Small intestine (tissue), 7 donors: ENCODE measurements around the gene PLPPR4. TPM values are rescaled to one million over a fixed set of nuclear protein-coding genes. Genes with fewer than 3 reads are reported as not detected.

Experiments used
- DNase-seq, 2 donors: peaks; one replicate each; pipeline versions ENCODE4 v3.0.0 to v3.0.0-alpha.2; 2013
- FAIRE-seq: peaks from 2 replicates; lab custom pipeline; 2012; peaks lifted over from hg19 to GRCh38; lab: Jason Lieb, UNC
- H3K27ac ChIP-seq, 3 donors: one replicate each; pipeline ENCODE4 v1.5.1; 2013; ENCODE audit warnings: low read length in 2 of 3, mild to moderate bottlenecking in 2 of 3, control low read depth in 1 of 3, inconsistent platforms in 1 of 3, low read depth in 1 of 3, moderate library complexity in 1 of 3
- H3K27me3 ChIP-seq, 3 donors: one replicate each; pipeline ENCODE4 v1.6.1; 2013; ENCODE audit warnings: low read length in 3 of 3, inconsistent platforms in 1 of 3; ENCODE audit not compliant: control insufficient read depth in 3 of 3, insufficient read depth in 3 of 3
- H3K36me3 ChIP-seq, 3 donors: one replicate each; pipeline ENCODE4 v1.6.1; 2013; ENCODE audit warnings: low read length in 3 of 3, inconsistent platforms in 1 of 3, low read depth in 1 of 3, mild to moderate bottlenecking in 1 of 3, moderate library complexity in 1 of 3; ENCODE audit not compliant: control insufficient read depth in 3 of 3, insufficient read depth in 2 of 3
- H3K4me1 ChIP-seq, 3 donors: one replicate each; pipeline ENCODE4 v1.6.1; 2013; ENCODE audit warnings: low read length in 2 of 3, inconsistent platforms in 1 of 3, low read depth in 1 of 3, mild to moderate bottlenecking in 1 of 3, moderate library complexity in 1 of 3; ENCODE audit not compliant: control insufficient read depth in 3 of 3, insufficient read depth in 2 of 3
- H3K4me3 ChIP-seq, 3 donors: one replicate each; pipeline ENCODE4 v1.5.1; 2013; ENCODE audit warnings: low read length in 3 of 3, control low read depth in 1 of 3, inconsistent platforms in 1 of 3, low read depth in 1 of 3, mild to moderate bottlenecking in 1 of 3, moderate library complexity in 1 of 3
- H3K9me3 ChIP-seq, 2 donors: one replicate each; pipeline ENCODE4 v1.6.1; 2013; ENCODE audit warnings: low read depth in 1 of 2, low read length in 1 of 2; ENCODE audit not compliant: control insufficient read depth in 2 of 2, insufficient read depth in 1 of 2
- WGBS, 3 donors: extraction: QIAGEN DNeasy Blood & Tissue Kit; methylation state at CpG; one replicate each; pipeline ENCODE4 v1.1.7; 2013; 5-methylcytosine and 5-hydroxymethylcytosine counted together
- polyA plus RNA-seq, 4 donors: library from polyadenylated mRNA; stranded (reverse) in 3 of 4; unstranded in 1 of 4; fragments of 200-250 nt in 3 of 4; fragments of 120-200 nt in 1 of 4; gene quantifications; one replicate each; pipeline versions ENCODE4 v1.2.1 to v1.2.3, GENCODE V29; 2013
- donor health status: healthy with polysubstance abuse.
- donor health status: control.
- donor health status: control.
- donor health status: Bipolar disorder and iron deficiency.
- donor health status: healthy.

The PLPPR4 gene
- polyA plus RNA-seq, 4 donors, result 0.41 to 0.57 TPM; not detected in 2

DNA sequence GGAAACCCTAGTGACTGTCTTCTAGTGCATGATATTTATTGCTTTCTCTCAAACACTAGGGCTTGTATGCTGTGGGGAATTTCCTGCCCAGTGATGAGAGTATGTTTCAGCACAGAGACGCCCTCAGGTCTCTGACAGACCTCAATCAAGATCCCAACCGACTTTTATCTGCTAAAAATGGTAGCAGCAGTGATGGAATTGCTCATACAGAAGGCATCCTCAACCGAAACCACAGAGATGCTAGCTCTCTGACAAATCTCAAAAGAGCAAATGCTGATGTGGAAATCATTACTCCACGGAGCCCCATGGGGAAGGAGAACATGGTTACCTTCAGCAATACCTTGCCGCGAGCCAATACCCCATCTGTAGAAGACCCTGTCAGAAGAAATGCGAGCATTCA lies 41.3 kb downstream of the PLPPR4 start:
- Histone ChIP-seq H3K27me3 (no peaks in the 10 kb centered on the region), H3K4me1 (no peaks in the 10 kb centered on the region), H3K27ac (no peak overlapping the region), H3K4me3 (no peak overlapping the region), H3K36me3 (no peaks in the 10 kb centered on the region), H3K9me3 (no peaks in the 10 kb centered on the region)
- DNase-seq (no peak), FAIRE-seq (no peak)
- 72 to 87% (median 81%) methylated on average over 7 of the region's 7 CpGs for WGBS, 3 donors

DNA sequence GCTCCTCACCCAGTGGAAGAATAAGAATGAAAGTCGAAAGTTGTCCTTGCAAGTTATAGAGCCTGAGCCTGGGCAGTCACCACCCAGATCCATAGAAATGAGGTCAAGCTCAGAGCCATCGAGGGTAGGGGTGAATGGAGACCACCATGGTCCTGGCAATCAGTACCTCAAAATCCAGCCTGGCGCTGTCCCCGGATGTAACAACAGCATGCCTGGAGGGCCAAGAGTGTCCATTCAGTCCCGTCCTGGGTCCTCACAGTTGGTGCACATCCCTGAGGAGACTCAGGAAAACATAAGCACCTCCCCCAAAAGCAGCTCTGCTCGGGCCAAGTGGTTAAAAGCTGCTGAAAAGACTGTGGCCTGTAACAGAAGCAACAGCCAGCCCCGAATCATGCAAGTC lies 41.8 kb downstream of the PLPPR4 start:
- FAIRE-seq (no peak), DNase-seq (no peak)
- Histone ChIP-seq H3K27ac (no peak overlapping the region), H3K27me3 (no peaks in the 10 kb centered on the region), H3K9me3 (no peaks in the 10 kb centered on the region), H3K36me3 (no peaks in the 10 kb centered on the region), H3K4me3 (no peak overlapping the region), H3K4me1 (no peaks in the 10 kb centered on the region)
- 74 to 83% (median 76%) methylated on average over 7 of the region's 7 CpGs for WGBS, 3 donors

DNA sequence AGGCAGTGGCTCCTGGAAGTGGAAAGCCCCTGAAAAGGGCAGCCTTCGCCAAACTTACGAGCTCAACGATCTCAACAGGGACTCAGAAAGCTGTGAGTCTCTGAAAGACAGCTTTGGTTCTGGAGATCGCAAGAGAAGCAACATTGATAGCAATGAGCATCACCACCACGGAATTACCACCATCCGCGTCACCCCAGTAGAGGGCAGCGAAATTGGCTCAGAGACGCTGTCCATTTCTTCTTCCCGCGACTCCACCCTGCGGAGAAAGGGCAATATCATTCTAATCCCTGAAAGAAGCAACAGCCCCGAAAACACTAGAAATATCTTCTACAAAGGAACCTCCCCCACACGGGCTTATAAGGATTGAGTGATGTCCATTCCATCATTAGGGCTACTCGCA lies 42.4 kb downstream of the PLPPR4 start:
- WGBS, 3 donors, result 86 to 92% (median 91%) methylated on average over 15 of the region's 15 CpGs
- no peak for FAIRE-seq

DNA sequence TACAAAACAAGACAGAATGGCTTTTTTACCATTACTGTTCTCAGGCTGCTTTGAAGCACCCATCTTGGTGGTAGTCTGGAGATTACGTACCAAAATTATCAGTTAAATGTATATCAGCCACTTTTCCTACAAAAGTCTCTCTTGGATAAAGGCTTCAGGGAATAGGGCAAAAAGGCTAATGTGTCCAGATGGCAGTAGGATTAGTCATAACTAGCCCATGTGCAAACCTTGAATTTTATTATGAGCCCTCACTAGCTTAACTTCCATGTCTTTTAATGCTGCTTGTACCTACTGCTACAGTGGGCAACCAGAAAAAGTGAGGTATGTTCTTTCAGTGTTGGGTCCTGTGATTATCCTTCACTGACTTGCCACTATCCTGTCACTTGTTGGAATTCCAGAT lies 51.0 kb downstream of the PLPPR4 start:
- no peaks in the 10 kb centered on the region for H3K27me3 ChIP-seq
- no peak for FAIRE-seq
- no peak overlapping the region for H3K4me3 ChIP-seq
- H3K27ac ChIP-seq, result no peak overlapping the region
- no peaks in the 10 kb centered on the region for H3K4me1 ChIP-seq
- no peak for DNase-seq
- no peaks in the 10 kb centered on the region for H3K9me3 ChIP-seq
- no peaks in the 10 kb centered on the region for H3K36me3 ChIP-seq
- WGBS, 3 donors, result 88 to 95% (median 94%) methylated on average over 1 of the region's 1 CpG

More for the DNA sequence above, 42.4 kb downstream of the PLPPR4 start:
- no peak for DNase-seq
- no peaks in the 10 kb centered on the region for H3K9me3 ChIP-seq
- H3K4me3 ChIP-seq, result no peak overlapping the region
- H3K27ac ChIP-seq, result no peak overlapping the region
- no peaks in the 10 kb centered on the region for H3K36me3 ChIP-seq
- H3K4me1 ChIP-seq, result no peaks in the 10 kb centered on the region
- no peaks in the 10 kb centered on the region for H3K27me3 ChIP-seq

DNA sequence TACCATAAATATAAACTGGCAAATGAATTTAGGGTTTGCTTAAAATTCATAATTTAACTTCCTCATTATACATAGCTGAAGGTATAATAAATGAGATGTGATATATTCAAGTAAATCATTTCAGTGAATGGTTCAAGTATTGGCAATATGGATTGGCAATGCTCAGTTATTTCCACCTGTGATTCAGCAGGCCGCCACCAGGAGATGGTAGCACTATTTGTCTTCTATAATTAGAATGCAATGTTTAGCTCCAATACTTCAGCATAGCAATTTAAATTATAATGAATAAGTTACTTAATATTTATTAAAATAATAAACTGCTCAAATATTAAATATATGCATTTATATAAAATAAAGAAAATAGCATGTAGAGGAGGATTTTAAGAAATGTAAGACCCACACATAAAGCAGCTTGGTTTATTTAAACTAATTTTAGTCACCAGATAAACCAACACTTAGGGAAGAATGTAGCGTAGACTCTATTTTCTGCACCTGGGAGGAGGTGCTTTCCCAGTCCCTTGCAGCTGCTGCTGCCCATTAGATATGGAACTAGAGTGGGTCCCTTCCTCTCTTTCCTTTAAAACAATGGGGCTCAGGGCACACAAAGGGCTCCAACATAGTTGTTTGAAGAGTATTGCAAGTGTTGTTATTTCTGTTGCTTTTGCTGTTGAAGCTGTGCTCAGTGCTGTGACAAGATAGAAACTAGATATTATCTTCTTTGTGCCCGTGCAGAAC lies 62.1 kb downstream of the PLPPR4 start:
- no peaks in the 10 kb centered on the region for H3K4me1 ChIP-seq
- FAIRE-seq (no peak), DNase-seq (no peak)
- no peak overlapping the region for H3K4me3 ChIP-seq
- no peaks in the 10 kb centered on the region for H3K27me3 ChIP-seq
- no peaks in the 10 kb centered on the region for H3K36me3 ChIP-seq
- 80 to 83% (median 80%) methylated on average over 3 of the region's 3 CpGs for WGBS, 3 donors
- no peak overlapping the region for H3K27ac ChIP-seq
- H3K9me3 ChIP-seq, result no peaks in the 10 kb centered on the region

DNA sequence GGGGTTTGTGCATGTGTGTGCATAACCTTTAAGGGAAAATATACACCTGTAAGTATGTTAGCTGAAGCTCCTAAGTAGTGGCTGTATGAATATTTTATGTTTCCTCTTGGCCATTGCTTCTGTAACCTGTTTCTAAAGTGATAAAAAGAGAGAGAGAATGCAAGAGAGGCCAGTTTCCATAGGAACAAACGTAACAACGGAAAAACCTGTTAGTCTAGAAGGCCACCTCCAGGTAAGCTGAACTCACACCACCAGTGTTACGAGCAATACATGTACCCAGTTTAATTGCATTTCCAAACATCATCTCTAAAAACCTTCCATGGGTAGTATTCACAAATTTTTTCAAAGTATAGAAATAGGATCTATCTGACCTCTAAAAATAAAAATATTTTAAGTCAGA lies 63.1 kb downstream of the PLPPR4 start:
- 27 to 56% (median 38%) methylated on average over 3 of the region's 3 CpGs for WGBS, 3 donors
- FAIRE-seq (no peak), DNase-seq (no peak)
- H3K4me1 ChIP-seq, result no peaks in the 10 kb centered on the region
- H3K4me3 ChIP-seq, result no peak overlapping the region
- H3K27me3 ChIP-seq, result no peaks in the 10 kb centered on the region
- H3K36me3 ChIP-seq, result no peaks in the 10 kb centered on the region
- no peaks in the 10 kb centered on the region for H3K9me3 ChIP-seq
- H3K27ac ChIP-seq, result no peak overlapping the region

DNA sequence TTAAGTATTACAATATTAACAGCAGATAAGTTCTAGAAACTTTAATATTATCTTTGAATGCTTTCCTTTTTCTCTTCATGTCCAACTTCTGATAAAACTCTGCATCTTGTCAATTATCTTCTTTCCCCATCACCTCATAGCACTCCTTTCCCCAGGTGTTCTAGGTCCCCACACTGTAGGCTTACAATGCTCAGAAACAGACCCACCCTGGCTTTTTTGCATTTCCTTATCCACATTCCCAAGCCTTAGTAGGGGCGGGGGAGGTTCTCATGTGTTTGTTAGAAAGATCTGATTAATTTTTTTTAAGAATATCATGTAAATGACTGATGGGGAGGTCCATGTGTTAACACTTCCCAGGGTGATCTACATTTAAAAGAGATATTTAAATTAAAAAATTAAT lies 63.9 kb downstream of the PLPPR4 start:
- FAIRE-seq, result no peak
- Histone ChIP-seq H3K36me3 (no peaks in the 10 kb centered on the region), H3K4me3 (no peak overlapping the region), H3K9me3 (no peaks in the 10 kb centered on the region), H3K4me1 (no peaks in the 10 kb centered on the region), H3K27ac (no peak overlapping the region), H3K27me3 (no peaks in the 10 kb centered on the region)
- 56 to 81% (median 62%) methylated on average over 1 of the region's 1 CpG for WGBS, 3 donors
- DNase-seq, result no peak

DNA sequence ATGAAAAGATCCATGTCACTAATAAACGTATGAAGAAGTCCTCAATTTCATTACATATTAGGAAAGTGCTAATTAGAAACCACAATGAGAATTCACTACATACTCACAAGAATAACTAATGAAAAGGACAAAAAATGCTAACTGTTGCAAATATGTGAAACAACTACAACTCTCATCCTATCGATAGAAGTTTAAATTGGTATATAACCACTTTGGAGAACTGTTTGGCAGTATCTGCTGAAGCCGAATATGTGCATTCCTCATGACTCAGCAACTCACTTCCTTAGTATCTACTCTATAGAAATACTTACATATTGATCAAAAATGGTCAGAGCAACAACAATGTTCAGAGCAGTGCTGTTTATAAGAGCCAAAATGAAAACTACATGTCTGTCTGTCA lies 66.8 kb downstream of the PLPPR4 start:
- no peak for DNase-seq
- H3K9me3 ChIP-seq, result no peaks in the 10 kb centered on the region
- no peaks in the 10 kb centered on the region for H3K36me3 ChIP-seq
- no peak overlapping the region for H3K4me3 ChIP-seq
- H3K27me3 ChIP-seq, result no peaks in the 10 kb centered on the region
- WGBS, 3 donors, result 68 to 87% (median 76%) methylated on average over 3 of the region's 3 CpGs
- FAIRE-seq, result no peak
- no peak overlapping the region for H3K27ac ChIP-seq
- no peaks in the 10 kb centered on the region for H3K4me1 ChIP-seq

DNA sequence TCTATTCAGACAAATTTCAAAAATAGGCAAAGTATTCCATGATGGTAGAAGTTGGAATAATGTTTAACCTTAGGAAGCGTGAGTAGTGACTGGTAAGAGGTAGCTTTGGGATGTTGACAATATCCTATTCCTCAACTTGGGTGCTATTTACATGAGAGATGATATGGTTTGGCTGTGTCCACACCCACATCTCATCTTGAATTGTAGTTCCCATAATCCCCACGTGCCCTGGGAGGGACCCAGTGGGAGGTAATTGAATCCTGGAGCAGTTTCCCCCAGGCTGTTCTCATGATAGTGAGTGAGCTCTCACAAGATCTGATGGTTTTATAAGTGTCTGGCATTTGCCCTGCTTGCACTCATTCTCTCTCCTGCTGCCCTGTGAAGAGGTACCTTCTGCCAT lies 67.3 kb downstream of the PLPPR4 start:
- FAIRE-seq (no peak), DNase-seq (no peak)

More for the DNA sequence above, 67.3 kb downstream of the PLPPR4 start:
- Histone ChIP-seq H3K4me3 (no peak overlapping the region), H3K9me3 (no peaks in the 10 kb centered on the region), H3K4me1 (no peaks in the 10 kb centered on the region), H3K36me3 (no peaks in the 10 kb centered on the region), H3K27me3 (no peaks in the 10 kb centered on the region), H3K27ac (no peak overlapping the region)
- WGBS, 3 donors, result 46 to 58% (median 57%) methylated on average over 2 of the region's 2 CpGs
